GM19193 (cell line): ENCODE results near the gene AXL.

Source experiments
- POLR2A ChIP-seq: IDR thresholded peaks from 4 replicates; pipeline ENCODE4 v1.6.1; 2011; ENCODE audit not compliant: insufficient read depth, insufficient read length; ENCODE audit errors: extremely low read depth

The AXL gene

DNA sequence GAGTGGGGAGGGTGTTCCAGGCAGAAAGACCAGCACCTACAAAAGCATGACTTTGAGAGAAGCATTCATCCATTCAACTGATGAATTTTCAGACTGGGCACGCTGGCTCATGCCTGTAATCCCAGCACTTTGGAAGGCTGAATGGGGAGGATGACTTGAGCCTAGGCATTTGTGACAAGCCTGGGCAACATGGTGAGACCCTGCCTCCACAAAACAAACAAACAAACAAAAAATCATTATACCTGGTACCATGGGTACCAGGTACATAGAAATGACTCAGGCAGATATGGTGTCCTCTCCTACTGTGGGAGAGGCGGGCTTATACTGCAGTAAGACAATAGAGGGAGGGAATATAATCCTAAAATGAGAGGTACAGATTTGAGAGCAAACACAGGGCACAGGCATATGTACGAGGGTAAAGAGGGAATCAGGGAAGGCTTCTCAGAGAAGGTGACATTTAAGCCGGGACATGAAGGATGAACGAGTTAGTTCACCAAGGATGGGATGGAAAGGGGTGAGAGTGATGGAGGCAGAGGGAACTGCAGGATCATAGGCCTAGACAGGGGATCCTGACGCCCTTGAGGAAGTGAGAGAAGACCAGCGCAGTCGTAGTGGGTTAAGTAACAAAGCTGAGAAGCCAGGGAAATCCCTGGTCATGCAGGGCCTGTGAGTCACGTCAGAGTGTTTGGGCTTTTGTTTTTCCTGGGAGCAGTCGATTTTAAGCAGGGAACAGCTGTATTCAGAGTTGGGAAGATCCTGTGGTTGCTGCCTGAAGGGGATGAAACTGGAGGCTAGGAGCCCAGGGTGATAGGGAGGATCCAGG lies 23.1 kb upstream of the AXL start:
- TF ChIP-seq POLR2A = no peak

DNA sequence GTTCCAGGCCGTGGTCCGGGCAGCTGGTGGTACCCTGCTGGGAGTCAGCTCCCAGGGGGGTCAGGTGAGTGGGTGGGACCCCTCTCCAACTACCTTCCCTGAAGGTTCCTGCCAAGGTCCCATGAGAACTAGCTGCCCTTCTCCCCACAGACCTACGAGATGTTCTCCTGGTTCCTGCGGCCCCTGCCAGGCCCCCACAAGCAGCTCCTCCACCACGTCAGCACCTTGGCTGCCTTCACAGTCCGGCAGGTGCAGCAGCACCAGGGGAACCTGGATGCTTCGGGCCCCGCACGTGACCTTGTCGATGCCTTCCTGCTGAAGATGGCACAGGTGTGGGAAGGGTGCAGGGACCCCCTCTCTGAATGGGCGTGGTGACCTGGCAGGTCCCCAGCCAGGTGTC lies 20.5 kb upstream of the AXL start:
- no peak for TF ChIP-seq POLR2A

DNA sequence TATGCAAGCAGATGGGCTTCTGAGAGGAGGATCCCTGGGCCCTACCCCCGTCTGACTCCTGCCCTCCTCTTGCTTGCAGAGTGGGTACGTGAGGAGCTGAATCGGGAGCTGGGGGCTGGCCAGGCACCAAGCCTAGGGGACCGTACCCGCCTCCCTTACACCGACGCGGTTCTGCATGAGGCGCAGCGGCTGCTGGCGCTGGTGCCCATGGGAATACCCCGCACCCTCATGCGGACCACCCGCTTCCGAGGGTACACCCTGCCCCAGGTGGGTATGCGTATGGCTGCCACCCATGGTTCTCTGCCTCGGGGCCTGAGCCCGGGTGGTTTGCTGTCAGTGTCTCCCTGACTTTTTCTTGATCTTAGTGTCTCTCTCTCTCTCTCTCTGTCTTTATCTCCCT lies 15.7 kb upstream of the AXL start:
- no peak for TF ChIP-seq POLR2A

DNA sequence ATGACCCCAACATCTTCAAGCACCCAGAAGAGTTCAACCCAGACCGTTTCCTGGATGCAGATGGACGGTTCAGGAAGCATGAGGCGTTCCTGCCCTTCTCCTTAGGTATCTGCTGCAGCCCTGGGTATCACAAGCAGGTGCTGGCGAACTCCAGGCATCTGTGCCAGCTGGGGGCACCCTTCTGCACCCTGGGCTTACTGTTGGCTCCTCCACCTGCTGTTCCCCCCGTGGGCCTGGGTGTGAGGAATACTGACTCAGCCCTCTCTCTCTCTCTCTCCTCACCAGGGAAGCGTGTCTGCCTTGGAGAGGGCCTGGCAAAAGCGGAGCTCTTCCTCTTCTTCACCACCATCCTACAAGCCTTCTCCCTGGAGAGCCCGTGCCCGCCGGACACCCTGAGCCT lies 13.0 kb upstream of the AXL start:
- TF ChIP-seq POLR2A = no peak

DNA sequence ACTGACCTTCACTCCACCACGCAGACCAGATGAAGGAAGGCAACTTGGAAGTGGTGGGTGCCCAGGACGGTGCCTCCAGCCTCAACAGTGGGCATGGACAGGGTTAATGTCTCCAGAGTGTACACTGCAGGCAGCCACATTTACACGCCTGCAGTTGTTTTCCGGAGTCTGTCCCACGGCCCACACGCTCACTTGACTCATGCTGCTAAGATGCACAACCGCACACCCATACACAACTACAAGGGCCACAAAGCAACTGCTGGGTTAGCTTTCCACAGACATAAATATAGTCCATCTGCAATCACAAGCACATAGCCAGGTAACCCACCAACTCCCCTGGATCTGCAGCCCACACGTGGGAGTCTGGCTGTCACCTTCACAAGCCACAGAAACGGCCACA lies 12.6 kb upstream of the AXL start:
- no peak for TF ChIP-seq POLR2A

DNA sequence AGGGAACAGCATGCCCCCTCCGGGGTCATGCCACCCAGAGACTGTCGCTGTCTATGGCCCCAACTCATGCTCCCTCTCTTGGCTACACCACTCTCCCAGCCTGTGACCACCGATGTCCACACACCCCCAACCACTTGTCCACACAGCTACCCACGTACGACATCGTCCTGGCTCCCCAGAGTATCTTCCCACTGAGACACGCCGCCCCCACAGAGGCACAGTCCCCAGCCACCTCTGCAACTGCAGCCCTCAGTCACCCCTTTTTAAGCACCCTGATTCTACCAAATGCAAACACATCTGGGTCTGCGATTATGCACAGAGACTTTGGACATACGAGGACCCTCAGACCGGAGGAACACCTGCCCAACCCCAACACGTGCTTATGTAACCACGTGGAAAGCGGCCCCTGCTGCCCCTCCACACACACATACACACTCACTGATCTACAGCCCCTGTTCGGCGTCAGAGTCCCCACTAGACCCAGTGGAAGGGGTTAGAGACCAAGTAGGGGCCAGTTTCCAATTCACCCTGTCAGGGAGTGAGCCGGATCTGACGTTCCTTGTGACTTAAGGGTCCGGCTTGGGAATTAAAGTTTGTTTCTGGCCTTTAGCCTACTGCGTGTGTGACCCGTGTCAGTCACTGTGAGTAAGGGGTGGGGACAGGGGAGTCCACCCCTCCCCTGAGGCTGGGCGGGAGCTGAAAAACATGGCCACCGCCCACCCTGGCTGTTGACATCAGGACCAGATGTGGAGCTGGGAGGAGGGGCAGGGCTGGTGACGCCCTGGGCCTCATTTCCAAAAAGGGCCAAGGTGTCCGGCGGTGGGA lies 11.9 kb upstream of the AXL start:
- no peak for TF ChIP-seq POLR2A

DNA sequence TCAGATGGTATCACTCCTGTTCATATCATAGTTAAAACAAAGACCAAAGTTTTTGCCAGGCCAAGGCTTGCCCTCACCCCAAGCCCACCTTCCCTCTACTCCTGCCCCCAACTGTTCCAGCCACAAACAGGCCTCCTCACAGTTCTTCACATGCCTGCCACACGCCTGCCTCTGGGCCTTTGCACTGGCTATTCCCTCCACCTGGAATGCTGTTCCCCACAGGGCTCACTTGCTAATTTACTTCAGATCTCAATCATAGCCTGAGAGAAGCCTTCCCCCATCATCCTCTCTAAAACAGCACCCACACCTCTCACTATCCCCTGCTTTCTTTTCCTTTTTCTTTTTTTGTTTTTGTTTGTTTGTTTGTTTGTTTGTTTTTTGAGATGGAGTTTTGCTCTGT lies 4.9 kb upstream of the AXL start:
- TF ChIP-seq POLR2A = no peak

DNA sequence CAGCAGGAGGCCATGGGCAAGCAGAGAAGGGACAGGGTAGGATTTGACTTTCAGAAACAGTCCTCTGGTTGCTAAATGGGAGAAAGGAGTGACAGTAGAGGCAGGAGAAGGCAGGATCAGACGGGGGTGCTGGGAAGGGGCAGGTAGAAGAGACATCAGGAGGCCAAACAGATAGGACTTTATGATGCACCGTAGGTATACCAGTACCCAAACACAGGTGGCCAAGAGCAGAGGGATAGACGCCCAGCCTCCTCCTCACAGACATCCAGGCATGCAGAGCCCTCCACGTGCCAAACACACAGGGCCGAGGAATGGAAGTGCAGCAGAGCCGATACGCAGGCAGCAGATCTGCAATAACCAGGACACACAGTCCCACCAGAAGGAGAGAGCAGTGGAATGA lies 1.3 kb upstream of the AXL start:
- no peak for TF ChIP-seq POLR2A

DNA sequence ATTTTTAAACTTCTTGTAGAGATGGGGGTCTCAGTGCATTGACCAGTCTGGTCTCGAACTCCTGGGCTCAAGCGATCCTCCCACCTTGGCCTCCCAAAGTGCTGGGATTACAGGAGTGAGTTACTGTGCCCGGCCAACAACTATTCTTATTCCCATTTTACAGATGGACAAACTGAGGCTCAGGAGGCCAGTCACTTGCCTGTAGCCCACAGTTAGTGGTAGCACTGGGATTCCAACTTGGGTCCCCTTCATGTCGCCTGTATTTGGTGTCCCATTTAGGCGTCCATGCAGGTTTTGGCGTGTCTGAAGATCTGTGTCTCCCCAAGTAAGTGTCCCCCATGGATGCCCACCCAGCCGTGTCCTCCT lies 791 bp upstream of the AXL start:
- TF ChIP-seq POLR2A = no peak

DNA sequence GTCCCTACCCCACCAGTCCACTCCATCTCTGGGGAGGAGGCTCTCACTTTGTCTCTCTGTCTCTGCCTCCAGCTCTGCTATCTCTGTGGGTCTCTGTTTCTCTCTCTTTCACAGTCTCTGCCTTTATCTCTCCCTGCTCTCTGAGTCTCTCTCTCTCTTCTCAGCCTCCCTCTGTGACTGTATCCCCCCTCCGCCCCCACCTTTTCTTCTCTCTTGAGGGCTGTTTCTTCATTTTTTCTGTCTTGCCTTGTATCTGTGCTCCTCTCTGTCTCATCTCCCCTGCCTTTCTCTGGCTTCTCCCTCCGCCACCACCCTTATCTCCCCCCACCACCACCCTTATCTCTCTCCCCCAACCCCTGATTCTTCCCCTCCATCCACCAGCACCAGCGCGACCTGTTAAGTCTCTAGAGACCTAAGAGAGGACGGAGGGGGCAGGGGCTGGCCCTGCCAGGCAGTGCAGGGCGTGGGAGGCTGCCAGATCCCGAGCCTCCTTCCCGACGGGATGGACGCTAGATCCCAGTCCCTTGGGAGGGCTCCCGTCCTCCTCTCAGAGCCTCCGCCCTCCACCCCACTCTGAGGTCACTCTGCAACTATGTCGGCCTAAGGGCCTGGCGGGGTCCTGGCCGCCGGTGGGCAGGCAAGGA lies 1.0 kb downstream of the AXL start:
- no peak for TF ChIP-seq POLR2A

DNA sequence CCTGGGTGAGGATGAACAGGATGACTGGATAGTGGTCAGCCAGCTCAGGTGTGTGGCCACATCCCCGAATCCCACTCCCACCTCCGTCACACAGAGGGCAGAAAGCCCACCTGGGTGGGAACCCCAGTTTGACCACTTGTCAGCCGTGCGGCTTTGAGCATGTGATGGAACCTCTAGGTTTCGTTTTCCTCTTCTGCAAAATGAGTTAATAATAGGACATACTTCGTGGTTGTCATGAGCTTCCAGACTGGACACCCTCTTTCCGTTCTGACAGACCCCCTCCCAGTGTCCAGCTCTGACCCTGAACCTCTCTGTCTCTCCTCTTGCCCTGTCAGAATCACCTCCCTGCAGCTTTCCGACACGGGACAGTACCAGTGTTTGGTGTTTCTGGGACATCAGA lies 1.8 kb downstream of the AXL start:
- no peak for TF ChIP-seq POLR2A

DNA sequence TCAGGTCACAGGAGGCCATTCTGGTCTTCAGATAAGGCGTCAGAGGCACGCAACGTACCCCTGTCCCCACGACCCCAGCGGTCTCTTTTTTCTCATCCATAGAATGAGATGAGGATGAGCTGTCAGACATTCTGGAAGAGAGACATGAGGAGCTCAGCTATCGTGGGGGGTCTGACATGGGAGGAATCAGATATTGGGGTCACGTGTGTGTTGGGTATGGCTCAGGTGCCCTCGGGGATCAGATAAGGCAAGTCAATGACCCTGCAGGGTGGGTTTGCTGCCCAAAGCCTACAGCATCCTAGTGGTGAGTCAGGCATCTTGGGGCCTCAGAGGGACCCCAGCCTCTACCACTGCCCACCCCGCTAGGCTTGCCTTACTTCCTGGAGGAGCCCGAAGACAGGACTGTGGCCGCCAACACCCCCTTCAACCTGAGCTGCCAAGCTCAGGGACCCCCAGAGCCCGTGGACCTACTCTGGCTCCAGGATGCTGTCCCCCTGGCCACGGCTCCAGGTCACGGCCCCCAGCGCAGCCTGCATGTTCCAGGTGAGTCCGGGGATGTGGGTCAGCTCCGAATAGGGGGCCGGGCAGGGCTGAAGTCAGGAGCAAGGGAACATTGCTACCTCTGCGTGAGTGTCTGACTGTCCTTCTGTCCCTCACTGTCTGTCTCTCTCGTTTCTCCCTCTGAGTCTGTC lies 2.6 kb downstream of the AXL start:
- TF ChIP-seq POLR2A = no peak

DNA sequence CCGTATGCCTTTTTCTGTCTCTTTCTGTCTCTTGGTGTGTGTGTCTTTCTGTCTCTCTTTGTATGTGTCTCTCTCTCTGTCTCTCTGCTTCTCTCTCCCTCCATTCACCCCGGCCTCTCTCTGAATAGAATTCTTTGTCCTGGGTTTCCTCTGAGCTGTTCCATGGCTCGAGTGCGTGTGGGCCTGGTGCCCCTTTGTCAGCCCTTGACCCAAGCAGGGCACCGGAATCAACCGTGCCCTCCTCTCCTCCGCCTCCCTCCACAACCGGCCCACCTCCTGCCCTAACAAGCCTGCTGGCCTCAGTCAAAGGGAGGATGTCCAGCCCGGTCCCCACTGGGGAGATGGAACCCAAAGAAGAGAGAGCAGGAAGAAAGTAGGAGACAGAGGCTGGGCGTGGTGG lies 3.2 kb downstream of the AXL start:
- TF ChIP-seq POLR2A = no peak

DNA sequence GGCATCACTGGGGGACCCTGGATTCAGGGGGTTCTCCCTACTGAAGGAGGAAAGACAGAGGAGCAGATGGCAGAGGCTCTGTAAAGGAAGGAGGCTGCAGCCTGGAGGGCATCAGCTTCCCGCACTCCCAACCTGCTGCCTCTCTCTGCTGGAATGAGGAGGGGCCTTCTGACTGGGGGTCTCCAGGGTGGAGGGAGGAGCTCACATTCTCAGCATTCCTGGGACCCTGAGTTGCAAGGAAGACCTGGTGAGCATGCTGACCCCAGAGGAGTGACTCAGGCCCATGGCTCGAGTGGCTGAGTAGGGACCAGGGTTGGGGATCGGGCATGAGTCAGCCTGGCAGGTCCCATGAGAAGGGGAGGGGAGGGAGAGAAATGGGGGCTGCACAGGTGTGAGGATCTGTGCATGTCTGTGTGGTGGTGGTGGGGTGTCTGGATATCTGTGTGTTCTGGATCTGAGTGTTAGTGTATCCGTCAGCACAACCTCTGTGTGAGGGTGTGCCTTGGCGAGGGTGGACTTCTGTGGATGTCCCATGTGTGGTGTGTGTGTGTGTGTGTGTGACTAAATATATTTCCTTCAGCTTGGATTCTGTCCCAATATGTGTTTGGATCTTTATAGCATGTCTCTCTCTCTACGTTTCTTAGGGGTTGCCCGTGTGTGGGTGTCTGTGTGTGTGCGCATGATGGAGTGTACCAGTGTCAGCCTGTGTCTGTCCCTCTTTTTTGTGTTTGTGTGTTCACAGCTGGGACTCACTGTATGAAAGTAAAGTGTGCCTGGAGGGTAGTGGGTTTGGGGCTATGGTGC lies 4.6 kb downstream of the AXL start:
- no peak for TF ChIP-seq POLR2A
